GM18870 (cell line): Measurements from ENCODE around the gene CMPK1.
"Not testable (repeated sequence)": the region's sequence is repeated elsewhere in the genome, so short reads cannot be mapped to it uniquely, and the experiment has no call there.

ENCODE experiments used
- ATAC-seq: cut with Tn5 transposase; IDR thresholded peaks from one replicate; pipeline ENCODE4 v1.9.1; 2021; ENCODE audit warnings: moderate library complexity; ENCODE audit not compliant: unreplicated experiment

Gene CMPK1

GRCh38 chr1:47333578-47333921 is at the start of gene CMPK1:
CMPK1 (plus strand) TSS chr1:47333790; CDS start chr1:47333946, 156 bp downstream.
- peak; percentile 65 for ATAC-seq

GRCh38 chr1:47288116-47288515 is 45.5 kb upstream of the CMPK1 start:
- ATAC-seq = not testable (repeated sequence)

- not testable (repeated sequence) for ATAC-seq
These were observed 38.7 kb upstream of the CMPK1 start for GRCh38 chr1:47294863-47295262.

- ATAC-seq = no peak
These were observed 38.0 kb upstream of the CMPK1 start for GRCh38 chr1:47295579-47295978.

GRCh38 chr1:47298025-47298699 is 35.4 kb upstream of the CMPK1 start:
- no peak for ATAC-seq

- ATAC-seq = no peak
These were observed 31.1 kb upstream of the CMPK1 start for GRCh38 chr1:47302472-47302871.

GRCh38 chr1:47309427-47309826 is 24.2 kb upstream of the CMPK1 start:
- no peak for ATAC-seq

- peak; percentile 92 for ATAC-seq
These were observed 19.5 kb upstream of the CMPK1 start, which contains the start of gene STIL for GRCh38 chr1:47313915-47314664. STIL (minus strand) TSS chr1:47314147; CDS start chr1:47310319, 3,828 bp downstream.

GRCh38 chr1:47317841-47318240 is 15.7 kb upstream of the CMPK1 start:
- ATAC-seq = no peak

- not testable (repeated sequence) for ATAC-seq
These were observed 13.6 kb upstream of the CMPK1 start for GRCh38 chr1:47319968-47320367.

- no peak for ATAC-seq
These were observed 10.0 kb upstream of the CMPK1 start for GRCh38 chr1:47323599-47324031.

- ATAC-seq = no peak
These were observed 8.9 kb upstream of the CMPK1 start for GRCh38 chr1:47324682-47325081.

GRCh38 chr1:47325528-47325927 is 8.1 kb upstream of the CMPK1 start:
- ATAC-seq = no peak

- ATAC-seq = no peak
These were observed 7.3 kb upstream of the CMPK1 start for GRCh38 chr1:47326271-47326670.

GRCh38 chr1:47328992-47329391 is 4.6 kb upstream of the CMPK1 start:
- no peak for ATAC-seq

GRCh38 chr1:47330212-47330611 is 3.4 kb upstream of the CMPK1 start:
- ATAC-seq = no peak

GRCh38 chr1:47331875-47332274 is 1.7 kb upstream of the CMPK1 start:
- ATAC-seq = no peak

- ATAC-seq = no peak
These were observed 612 bp upstream of the CMPK1 start for GRCh38 chr1:47332779-47333577.

GRCh38 chr1:47333922-47334764 is 553 bp downstream of the CMPK1 start:
- ATAC-seq = peak; percentile 65

GRCh38 chr1:47334765-47335435 is 1.3 kb downstream of the CMPK1 start:
- ATAC-seq = no peak
